NAMALWA (cell line): ENCODE data around the gene SECISBP2L.

Experiments
- DNase-seq: peaks from one replicate; pipeline ENCODE4 v3.0.0-alpha.2; 2015; ENCODE audit warnings: low spot score

SECISBP2L gene

DNA sequence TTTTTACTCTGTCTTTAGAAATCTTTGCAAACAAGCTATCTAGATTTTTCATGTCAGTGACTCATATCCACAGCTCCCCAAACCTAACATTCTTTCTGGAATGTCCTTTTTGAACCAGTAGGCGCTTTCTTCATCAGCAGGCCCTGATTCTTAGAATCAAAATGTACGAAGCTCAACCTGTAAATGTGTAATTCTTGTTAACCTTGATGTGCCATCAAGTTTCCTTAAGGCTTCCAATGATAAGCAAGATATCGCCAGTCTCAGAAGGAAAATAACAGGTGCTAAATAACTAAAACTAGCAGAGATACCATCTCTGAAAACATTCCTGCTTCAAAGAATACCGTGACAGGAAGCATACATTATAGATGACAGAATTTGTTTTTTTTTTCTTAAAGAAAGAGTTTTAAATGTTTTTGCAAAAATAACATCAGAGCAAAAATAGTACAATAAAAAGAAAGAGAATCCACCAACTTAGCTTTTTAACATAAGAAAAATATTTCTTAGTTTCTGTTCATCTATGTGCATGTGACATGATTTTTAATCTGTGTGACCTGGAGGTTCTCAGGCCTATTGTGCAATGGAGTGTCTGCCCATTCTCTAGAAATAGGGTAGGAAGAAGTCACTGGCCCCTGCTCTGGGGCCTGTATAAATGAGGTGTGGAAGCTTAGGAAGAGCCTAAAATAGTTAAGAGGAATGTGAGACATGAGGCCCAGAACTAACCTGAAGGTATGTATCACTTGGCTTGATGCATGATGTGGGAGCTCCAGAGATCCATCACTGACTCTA is 14.7 kb upstream of the SECISBP2L start:
- no peak for DNase-seq

DNA sequence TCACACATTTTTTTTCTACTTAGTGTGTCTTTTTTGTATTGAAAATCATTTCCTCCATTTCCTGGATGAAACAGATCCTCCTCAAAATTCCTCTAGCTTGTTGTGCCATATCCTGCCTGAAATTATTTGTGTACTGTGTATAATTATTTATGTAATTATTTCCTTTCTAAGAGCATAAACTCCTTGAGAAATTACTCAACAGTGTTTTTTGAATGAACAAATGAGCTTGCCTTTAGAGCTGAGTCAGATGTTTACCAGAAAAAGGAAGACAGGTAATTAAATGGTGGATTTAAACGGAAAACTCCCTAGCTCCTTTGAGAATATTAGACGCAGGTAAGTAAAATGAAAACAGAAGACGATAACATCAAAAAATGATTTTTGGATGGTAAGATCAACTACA is 13.2 kb upstream of the SECISBP2L start:
- DNase-seq: no peak

DNA sequence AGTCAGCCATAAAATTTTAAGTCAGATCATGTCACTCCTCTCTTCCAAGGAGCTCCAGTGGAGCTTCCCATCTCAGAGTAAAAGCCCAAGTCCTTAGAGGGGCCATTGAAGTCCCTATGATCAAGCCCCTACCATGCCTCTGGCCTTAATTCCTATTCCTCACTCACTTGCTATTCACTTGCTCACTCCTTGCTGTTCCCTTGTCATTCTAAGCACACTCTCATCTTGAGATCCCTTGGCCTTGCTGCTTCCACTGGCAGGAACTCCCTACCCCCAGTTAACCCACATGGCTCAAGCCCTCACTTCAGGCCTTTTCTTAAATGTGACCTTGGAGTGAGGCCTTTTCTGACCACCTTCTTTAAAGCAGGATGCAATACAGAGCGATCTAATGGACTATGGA is 12.3 kb upstream of the SECISBP2L start:
- DNase-seq: no peak

DNA sequence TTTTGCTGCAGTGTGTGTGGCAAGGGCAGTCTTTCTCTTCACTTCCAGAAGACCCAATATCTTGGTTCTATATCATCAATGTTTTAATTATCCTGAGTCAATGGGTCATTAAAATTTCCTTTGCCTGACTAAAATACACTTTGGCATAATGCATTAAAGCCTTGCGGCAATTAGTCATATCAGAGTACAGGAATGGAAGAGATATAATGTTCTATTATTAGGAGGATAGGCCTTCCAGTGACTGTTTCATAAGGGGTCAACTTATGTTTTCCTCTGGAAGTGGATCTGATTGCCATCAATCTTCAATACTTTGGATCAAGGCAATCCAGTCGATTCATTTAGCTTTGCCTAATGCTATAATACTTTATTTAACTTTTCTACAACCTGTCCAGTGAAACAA is 9.4 kb upstream of the SECISBP2L start:
- DNase-seq: no peak

DNA sequence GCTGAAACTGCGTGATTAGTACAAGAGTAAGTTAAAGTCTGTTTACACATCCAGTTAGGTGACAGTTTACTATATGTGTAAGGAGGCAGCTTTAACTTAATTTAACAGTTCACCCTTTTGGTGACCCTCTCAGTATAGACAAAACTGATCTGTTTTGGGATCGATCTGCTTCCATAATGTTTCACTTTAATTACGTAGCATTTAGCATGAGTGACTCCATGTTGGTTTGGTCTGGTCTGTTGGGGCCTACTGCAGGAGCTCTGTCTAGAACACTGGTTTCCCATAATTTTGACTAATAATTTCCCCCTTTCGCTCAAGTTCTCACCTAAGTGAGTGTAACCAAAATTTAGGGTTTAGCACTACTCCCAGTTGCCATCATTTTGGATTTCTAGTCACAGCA is 6.4 kb upstream of the SECISBP2L start:
- no peak for DNase-seq

DNA sequence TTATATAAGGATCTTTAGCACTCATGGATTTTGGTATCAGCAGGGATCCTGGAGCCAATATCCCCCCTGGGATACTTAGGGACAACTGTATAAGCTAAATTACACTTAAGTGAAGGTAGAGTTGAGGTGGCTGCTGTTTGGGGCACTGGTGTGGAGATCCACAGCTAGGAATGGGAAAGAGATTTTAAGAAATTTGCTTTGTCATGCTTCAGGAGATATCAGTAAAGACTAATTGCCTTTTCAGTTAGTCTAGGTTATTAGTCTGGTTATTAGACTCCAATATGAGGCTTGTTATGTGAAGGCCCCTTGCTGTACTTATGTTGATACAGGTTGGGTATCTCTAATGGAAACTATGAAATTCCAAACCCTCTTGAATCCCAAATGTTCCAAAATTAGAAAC is 1.2 kb upstream of the SECISBP2L start:
- no peak for DNase-seq

DNA sequence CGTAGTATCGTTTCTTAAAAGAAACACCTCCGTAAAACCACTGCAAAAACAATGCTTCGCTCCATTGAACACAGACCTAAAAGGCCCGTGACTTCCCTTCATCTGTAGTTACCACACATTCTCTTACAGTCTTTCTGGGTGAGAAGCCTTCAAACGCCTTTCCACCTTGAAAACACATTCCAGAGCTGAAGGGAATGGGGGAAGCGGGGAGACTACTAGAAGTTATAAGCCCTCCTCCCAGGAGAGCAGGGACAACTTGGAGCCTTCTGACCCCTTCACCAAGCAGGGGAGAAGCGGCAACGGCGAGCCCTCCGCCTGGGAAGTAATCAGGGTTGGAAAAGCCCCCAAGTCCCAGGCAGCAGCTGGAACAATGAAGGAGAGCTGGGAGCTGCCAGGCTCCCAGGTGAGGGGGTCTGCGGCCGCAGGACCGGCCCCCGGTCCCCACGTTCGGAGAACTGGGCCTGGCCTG is 461 bp downstream of the SECISBP2L start:
- DNase-seq: peak; percentile 78

DNA sequence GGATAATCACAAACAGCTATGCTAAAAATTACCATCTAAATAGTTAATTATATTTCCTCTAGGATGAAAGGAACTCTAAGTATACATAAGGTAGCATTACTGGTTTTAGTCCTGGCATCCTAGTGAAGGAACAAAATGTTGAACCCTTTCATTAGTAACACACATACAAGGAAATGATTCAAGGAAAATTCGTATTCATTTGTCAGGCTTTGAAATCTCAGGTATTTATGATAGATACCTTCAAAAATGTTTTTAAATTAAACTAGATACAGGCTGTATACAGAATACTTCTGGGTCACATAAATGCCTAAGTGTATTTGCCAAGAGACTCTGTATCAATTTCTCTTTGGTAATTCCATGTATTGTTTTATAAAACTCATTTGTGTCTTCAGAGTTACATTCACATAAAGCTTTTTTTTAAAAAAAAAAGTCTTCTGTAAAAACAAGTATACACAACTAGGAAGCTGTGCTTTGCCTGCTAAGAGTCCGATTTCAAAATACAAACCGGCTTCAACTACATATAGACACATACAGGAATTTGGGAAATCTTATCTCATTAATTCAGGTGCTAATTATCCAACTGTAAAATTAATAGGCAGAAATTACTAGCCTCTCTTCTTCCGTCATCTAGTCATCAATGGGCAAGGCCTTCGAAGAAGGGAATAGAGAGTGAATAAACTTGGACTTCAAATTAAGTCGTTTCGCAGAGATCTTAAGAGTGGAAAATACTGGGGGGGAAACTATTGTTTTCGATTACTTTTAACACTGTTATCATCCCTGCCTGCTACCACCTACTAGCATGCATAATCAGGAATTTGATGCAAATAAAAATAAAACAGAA is 1.3 kb downstream of the SECISBP2L start:
- no peak for DNase-seq

DNA sequence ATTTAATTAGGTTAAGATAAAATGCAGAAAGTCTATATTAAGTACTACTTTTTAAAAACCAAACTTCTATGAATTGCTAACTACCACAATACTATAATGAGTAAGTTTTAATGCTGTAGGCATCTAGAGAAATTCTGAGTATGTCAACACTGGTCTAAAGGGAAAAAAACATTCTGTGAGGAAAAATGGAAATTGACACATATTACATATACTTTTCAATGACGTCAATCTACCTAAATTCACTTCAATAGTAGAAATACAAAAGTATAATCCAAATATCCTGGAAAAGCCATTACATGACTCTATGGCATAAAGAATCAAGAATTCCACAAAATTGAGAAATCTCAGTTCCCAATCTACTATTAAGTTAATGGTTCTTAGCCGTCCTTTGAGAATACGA is 2.2 kb downstream of the SECISBP2L start:
- DNase-seq: no peak

DNA sequence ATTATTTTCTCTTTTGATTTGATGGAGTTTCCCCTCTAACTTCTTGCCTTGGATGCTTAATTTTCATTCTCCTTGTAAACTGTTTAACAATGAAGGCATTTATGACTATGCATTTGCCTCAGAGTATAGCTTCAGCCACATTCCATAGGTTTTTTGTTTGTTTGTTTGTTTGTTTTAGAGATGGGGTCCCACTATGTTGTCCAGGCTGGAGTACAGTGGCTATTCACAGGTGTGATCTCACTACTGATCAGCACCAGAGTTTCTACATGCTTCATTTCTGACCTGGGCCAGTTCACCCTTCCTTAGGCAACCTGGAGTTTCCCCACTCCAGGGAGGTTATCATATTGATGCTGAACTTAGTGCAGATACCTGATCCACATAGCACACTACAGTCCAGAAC is 4.1 kb downstream of the SECISBP2L start:
- DNase-seq: no peak

DNA sequence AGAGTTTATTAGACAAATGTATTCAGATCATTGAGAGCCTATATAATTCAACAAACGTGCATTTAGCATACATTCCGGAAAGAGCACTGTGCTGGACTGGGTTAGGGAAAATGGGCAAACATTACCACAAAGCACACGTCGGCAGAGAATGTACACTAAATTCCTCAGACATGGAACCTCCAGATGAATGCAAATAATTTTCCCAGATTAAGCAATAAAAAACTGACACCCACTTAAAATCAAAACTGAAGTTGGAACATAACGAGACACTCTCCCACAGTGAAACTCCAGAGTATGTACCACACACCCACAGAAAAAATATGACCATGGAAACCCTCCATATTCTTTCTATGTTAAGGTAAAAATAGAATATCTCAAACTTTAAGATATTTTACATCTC is 4.8 kb downstream of the SECISBP2L start:
- DNase-seq: no peak

DNA sequence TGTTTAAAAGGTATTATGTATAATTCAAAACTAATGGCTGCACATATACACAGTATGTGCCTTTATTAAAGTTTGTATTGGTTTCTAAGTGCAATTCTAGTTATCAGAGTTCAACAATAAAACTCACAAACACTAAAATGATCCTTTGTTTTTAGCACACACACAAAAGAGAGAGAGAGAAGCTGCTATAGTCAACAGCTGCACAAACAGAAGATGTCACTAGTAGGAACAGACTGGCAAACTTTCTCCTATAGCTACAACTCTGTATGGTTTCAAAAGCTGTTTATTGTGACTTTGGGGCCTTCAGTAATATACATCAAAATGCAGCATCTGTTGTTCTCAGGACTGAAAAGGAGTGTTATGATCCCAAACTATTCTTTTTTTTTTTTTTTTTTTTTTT is 6.1 kb downstream of the SECISBP2L start:
- no peak for DNase-seq

DNA sequence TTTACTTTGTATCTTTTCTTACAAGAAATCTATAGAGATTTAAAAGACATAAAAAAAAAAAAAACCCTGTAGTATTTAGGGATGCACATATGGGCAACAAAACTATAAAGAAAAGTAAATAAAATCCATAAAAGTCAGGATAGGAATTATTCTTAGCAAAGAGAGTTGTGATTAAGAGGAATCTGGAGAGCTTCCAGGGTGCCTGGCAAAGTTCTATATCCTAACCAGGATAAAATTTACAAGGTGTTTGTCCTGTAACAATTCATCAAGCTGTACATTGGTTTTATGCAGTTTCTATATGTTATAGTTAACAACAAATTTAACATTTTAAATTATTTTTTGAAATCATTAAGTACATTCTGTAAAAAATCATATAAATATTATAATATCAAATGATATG is 7.9 kb downstream of the SECISBP2L start:
- DNase-seq: no peak

DNA sequence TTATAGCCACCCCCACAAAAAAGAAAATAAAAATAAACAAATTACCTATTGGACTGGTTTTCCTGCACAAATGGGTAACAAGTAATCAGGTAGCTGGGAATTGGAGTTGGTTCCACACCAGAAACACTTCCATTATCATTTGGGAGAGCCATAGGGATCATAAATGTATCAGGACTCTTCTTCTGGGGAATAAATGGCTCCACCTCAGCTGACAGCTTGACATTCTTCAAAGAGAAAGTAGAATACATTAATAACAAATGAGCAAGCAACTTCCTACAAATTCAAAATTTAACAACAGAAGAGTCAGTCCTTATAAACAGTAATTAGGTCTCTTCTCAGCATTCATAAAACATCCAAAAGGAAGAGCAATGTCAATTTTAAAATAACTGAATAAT is 8.7 kb downstream of the SECISBP2L start:
- DNase-seq: no peak

DNA sequence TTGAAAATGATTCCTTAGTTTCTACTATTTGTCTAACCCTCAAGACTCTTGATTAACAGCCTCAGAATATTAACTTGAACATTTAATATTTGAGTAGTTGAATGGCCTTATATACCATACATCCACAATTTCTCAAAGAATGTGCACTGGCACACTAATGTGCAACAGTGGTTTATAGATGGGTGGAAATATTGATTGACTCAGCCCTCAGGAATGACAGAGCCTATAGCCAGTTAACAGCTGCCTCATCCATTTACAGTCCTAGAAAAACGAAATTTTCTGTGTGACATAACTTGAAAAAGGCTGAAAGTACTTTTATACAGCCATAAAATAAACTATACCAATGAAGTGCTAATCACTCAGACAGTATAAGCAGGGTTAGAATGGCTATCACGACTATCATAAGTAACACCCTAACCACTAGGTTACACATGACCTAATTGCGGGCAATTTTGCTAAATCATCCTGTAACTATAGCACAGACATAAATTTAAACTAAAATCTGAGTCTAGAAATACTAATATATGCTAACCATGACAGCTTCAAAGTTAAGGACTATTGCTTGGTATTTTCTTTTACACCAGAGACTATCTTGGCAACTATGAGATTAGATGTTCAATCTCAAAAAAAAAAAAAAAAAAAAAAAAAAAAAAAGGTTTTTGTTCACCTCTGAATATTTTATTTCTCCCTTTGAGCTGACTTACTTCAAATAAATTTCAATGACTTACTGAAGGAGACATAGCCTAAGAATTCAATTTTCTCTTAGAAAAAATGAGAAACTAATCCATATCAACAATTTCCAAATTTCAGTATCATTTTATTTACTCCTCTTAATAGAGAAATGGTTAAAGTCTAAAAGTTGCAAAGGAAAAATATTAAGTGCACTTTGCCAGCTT is 9.3 kb downstream of the SECISBP2L start:
- DNase-seq: no peak

DNA sequence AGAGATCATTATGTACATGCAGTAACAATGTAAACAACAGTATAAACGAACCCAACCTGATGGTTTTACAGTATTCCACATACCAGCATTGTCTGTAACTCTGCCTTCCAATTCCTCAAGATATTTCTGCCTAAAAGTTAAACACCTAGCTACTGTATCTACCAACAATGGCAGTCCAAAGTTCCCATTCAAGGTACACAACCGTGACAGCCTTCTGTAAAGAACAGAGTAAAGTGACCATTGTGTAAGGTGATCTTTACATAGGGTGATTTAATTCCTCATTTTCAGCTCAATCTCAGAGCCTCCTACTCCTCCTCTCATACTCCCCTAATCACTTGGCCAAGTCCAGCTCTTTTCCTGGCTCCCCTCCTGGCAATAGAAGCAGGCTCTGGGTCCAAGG is 10.4 kb downstream of the SECISBP2L start:
- DNase-seq: no peak

DNA sequence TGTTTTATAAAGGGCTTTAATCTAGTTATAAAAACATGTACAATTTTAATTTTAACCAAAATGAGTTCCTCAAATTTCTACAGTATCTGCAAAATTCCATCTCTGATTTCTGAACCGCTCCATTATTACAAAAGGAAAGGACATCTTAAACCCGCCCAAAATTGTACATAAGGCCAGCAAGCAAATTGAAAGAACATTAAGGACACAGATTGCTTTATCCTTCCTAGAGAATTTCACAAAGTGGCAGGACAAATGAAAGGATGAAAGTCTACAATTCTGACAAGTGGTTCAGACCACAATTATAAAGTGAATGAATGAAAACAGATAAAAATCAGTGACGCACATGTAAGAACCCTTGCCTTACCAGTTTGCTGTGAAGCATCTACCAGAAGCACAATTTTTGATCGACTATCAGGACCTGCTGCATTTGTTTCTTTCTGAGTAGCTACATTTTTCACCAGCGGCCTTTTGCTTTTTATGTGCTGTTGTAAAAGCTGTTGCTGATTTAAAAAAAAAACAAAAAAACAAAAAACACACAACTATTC is 13.6 kb downstream of the SECISBP2L start:
- no peak for DNase-seq

DNA sequence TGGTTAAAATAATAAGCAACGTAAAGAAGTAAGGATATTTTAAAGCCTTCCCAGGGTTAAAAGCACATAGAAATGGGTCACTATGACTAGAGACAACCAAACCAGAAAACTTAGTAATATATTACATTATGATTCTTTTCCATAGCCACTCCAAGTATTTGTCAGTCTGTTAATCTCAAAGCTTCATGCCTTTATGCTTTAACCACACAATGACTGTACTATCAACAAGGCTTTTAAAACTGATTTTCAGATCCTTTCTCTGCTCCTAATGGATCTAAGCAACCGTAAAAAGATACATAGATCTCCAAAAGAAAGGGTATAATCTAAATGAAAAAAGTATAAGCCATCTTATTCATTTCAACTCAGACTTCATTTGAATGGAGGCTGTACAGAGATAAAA is 14.4 kb downstream of the SECISBP2L start:
- no peak for DNase-seq

DNA sequence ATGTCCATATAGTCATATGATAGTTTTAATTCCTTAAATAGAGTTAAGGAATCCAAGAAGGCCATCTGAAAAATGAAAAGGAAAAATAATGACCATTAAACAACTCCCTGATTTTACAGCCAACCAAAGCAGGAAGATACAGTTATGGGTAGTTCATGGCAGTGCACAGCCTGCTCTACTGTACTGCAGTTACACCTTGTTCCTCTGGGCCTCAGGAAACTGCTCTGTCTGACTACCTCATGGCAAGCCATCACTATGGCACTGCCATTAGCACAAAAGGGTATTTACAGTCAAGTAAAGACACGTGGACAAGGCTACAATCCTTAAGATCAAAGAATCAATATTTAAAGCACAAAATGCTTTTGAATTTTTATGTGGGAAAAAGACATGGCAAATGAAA is 19.5 kb downstream of the SECISBP2L start:
- no peak for DNase-seq

DNA sequence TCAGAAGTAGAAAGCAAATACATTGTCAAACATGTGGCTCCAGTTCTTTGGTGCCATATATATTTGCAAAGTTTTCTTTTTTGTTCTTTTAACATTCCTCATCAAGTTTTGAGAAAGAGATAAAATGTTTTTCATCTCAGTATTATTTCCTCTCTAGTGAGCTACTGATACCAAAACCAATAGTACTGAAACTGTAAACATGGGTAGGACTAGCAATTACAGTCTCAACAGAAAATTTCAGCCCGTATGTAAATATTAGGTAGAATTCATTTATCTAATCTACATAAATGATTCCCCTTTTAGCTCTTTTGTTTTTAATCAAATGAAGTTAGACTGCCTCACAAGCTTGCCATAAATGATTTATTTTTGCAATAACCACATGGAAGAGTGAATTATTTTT is 21.4 kb downstream of the SECISBP2L start:
- DNase-seq: no peak

DNA sequence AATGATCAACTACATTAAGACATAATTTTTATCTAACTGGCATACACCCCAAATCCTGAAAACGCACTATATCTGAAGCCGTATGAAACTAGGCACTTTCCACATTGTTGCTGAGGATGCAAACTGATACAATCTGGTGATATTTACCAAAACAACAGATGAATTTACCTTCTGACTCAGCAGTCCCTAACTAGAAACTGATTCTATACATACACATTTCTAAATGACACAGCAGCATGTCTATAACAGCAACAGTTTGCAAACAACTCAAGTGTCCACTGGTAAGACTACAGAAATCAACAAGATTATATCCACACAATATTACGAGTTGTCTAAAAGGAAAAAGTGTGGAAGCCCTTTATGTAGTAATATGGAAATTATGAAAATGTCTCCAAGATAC is 22.9 kb downstream of the SECISBP2L start:
- no peak for DNase-seq

DNA sequence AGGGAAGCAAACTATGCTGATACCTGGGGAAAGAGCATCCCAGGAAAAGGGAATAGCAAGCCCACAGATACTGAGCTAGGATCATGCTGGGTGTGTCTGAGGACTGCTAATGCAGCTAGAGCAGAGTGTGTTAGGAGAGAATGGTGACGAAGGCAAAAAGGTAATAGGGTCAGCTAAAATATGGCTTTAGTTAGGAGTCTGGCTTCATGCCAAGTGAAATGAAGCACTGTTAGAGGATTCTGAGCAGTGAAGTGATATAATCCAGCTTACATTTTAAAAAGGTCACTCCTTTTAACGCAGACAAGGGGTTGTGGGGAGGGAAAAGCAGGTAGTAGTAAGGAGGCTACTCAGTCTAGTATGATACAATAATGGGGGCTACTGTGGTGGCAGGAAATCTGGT is 30.4 kb downstream of the SECISBP2L start:
- DNase-seq: no peak
